Measurements from ENCODE around the gene C11orf86. TPM values are rescaled to one million over a fixed set of nuclear protein-coding genes. Genes with fewer than 3 reads are reported as not detected.

The C11orf86 gene, protein sequence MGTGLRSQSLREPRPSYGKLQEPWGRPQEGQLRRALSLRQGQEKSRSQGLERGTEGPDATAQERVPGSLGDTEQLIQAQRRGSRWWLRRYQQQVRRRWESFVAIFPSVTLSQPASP
- total RNA-seq (2021; ENCODE audit: unreplicated experiment) = 0.28 TPM
- polyA plus RNA-seq (2012; ENCODE audit: insufficient read length) = 0.24 TPM
- Bru-seq, nascent RNA = not detected
- percentile 25 among the genes with signal in this experiment for BruChase-seq, experiment 1, labeled RNA remaining after a 2-hour chase
- percentile 30 among the genes with signal in this experiment for BruChase-seq, experiment 2, labeled RNA remaining after a 6-hour chase
- long read RNA-seq, partial matches to known transcripts = 0 of 1 reads
- long read RNA-seq, other reads (novel, unspliced or antisense) = 1 of 1 reads

DNA sequence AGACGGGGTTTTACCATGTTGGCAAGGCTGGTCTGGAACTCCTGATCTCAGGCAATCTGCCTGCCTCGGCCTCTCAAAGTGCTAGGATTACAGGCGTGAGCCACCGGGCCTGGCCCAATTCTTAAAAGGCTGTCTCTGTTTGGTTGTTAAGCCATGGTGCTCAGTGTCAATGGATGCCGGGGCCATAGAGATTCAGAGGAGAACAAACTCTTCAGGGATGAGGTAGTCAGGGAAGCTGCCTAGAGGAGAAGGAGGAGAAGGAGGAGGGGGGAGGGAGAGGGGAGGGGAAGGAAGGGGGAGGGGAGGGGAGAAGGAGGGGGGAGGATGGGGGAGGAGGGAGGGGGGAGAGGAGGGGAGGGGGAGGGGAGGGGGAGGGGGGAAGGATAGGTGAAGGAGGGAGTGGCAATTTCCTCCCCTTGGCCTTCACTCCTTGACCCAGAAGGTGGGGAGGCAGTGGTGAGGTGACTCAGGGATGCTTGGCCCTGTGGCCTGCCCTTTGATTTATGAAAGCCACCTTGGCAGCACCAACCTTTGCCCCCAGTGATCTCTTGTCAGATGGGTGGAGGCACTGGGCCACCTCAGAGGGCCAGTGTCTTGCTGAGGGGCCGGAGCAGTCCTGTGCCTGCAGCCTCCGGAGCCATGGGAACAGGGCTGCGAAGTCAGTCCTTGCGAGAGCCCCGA, at the start of gene C11orf86:
C11orf86 (plus strand) TSS at position 581 of the 681 bp plus-strand sequence; CDS start at position 640, 59 bp downstream.
- no peak for DNase-seq (ENCODE audit: low read depth, low spot score)
- intact Hi-C loops (cut with micrococcal nuclease; ENCODE audit: unreplicated experiment) (no loop called here), in situ Hi-C loops (cut with HindIII; ENCODE audit: low pct_unique_long_range_greater_than_20kb, low sequenced_read_pairs) (no loop called here)
- Histone ChIP-seq H3K9me3 (ENCODE audit: control insufficient read depth, insufficient read depth, low read depth, low read length) (no peaks in the 10 kb centered on the region; the same call in 1 of the 2 replicates), H3K27me3 (ENCODE audit: control insufficient read depth, insufficient read depth, low read length) (no peaks in the 10 kb centered on the region), H3K4me3 (ENCODE audit: low read depth in 2 of 2, low read length in 2 of 2) (no peak within 1 kb of the TSS), H3K36me3 (ENCODE audit: control insufficient read depth, insufficient read depth, low read length) (no peaks in the 10 kb centered on the region), H3K27ac (ENCODE audit: low read length) (no peak within 1 kb of the TSS; the same call in 1 of the 2 replicates), H3K4me1 (ENCODE audit: control insufficient read depth, insufficient read depth, low read length) (peaks cover 16% of the 10 kb centered on the region)
- ChIA-PET CTCF (interaction anchor here (0.5 to 1.6 kb wide), 3 partner anchors 17 to 313 kb away, joined by 3 to 6 read pairs (median 4); no protein-coding TSS in a partner anchor), POLR2A (no interaction called here)
- BruUV-seq (replicated peaks) = no TSS peak
- ATAC-seq = peak; percentile 58
- TF ChIP-seq, protein P1, sequence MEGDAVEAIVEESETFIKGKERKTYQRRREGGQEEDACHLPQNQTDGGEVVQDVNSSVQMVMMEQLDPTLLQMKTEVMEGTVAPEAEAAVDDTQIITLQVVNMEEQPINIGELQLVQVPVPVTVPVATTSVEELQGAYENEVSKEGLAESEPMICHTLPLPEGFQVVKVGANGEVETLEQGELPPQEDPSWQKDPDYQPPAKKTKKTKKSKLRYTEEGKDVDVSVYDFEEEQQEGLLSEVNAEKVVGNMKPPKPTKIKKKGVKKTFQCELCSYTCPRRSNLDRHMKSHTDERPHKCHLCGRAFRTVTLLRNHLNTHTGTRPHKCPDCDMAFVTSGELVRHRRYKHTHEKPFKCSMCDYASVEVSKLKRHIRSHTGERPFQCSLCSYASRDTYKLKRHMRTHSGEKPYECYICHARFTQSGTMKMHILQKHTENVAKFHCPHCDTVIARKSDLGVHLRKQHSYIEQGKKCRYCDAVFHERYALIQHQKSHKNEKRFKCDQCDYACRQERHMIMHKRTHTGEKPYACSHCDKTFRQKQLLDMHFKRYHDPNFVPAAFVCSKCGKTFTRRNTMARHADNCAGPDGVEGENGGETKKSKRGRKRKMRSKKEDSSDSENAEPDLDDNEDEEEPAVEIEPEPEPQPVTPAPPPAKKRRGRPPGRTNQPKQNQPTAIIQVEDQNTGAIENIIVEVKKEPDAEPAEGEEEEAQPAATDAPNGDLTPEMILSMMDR (IDR thresholded peaks at IDR 0.05) = no peak
- TF ChIP-seq POLR2AphosphoS5 (IDR thresholded peaks at IDR 0.05; ENCODE audit: low read depth, low read length) = no peak
- TF ChIP-seq TCF7L2 (IDR thresholded peaks at IDR 0.05; ENCODE audit: low read depth, low read length) = no peak
- TF ChIP-seq, protein P2, sequence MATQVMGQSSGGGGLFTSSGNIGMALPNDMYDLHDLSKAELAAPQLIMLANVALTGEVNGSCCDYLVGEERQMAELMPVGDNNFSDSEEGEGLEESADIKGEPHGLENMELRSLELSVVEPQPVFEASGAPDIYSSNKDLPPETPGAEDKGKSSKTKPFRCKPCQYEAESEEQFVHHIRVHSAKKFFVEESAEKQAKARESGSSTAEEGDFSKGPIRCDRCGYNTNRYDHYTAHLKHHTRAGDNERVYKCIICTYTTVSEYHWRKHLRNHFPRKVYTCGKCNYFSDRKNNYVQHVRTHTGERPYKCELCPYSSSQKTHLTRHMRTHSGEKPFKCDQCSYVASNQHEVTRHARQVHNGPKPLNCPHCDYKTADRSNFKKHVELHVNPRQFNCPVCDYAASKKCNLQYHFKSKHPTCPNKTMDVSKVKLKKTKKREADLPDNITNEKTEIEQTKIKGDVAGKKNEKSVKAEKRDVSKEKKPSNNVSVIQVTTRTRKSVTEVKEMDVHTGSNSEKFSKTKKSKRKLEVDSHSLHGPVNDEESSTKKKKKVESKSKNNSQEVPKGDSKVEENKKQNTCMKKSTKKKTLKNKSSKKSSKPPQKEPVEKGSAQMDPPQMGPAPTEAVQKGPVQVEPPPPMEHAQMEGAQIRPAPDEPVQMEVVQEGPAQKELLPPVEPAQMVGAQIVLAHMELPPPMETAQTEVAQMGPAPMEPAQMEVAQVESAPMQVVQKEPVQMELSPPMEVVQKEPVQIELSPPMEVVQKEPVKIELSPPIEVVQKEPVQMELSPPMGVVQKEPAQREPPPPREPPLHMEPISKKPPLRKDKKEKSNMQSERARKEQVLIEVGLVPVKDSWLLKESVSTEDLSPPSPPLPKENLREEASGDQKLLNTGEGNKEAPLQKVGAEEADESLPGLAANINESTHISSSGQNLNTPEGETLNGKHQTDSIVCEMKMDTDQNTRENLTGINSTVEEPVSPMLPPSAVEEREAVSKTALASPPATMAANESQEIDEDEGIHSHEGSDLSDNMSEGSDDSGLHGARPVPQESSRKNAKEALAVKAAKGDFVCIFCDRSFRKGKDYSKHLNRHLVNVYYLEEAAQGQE (IDR thresholded peaks at IDR 0.05; ENCODE audit: insufficient read depth in 1 of 2, low read depth in 2 of 2, low read length in 1 of 2) = no peak
- no peak for TF ChIP-seq SIN3A (IDR thresholded peaks at IDR 0.05; ENCODE audit: borderline replicate concordance, insufficient read depth, low read depth, low read length)

DNA sequence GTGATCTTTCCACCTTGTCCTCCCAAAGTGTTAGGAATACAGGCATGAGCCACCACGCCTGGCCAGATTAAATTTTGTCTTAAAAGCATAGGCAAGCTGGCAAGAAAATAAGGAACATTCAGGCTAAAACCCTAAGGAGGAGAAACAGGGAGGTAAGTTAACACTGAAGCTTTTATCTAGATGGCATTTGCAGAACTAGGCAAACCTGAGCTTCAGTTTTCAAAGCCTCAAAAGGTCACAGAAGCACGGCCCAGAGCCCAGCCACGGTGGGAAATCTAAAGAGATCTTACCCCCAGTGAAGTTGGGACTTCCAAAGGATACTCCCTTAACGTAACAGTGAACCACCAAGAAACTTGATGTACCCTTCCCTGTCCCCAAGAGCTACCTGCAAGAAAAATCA, 45.4 kb upstream of the C11orf86 start:
- Histone ChIP-seq H3K9me3 (ENCODE audit: control insufficient read depth, insufficient read depth, low read depth, low read length) (no peaks in the 10 kb centered on the region), H3K36me3 (ENCODE audit: control insufficient read depth, insufficient read depth, low read length) (no peaks in the 10 kb centered on the region), H3K27me3 (ENCODE audit: control insufficient read depth, insufficient read depth, low read length) (no peaks in the 10 kb centered on the region), H3K4me1 (ENCODE audit: control insufficient read depth, insufficient read depth, low read length) (no peaks in the 10 kb centered on the region), H3K4me3 (ENCODE audit: low read depth in 2 of 2, low read length in 2 of 2) (no peak overlapping the region), H3K27ac (ENCODE audit: low read length) (no peak overlapping the region)
- DNase-seq (ENCODE audit: low read depth, low spot score) = no peak
- in situ Hi-C loops (cut with HindIII; ENCODE audit: low pct_unique_long_range_greater_than_20kb, low sequenced_read_pairs) (no loop called here), intact Hi-C loops (cut with micrococcal nuclease; ENCODE audit: unreplicated experiment) (no loop called here)
- POLR2A ChIA-PET = no interaction called here
- CTCF ChIA-PET = interaction anchor here (0.6 kb wide), 1 partner anchor 207 kb away, joined by 9 read pairs; no protein-coding TSS in a partner anchor
- TF ChIP-seq SIN3A (IDR thresholded peaks at IDR 0.05; ENCODE audit: borderline replicate concordance, insufficient read depth, low read depth, low read length) (no peak), POLR2AphosphoS5 (IDR thresholded peaks at IDR 0.05; ENCODE audit: low read depth, low read length) (no peak), TCF7L2 (IDR thresholded peaks at IDR 0.05; ENCODE audit: low read depth, low read length) (no peak)
- TF ChIP-seq, protein P2 (IDR thresholded peaks at IDR 0.05; ENCODE audit: insufficient read depth in 1 of 2, low read depth in 2 of 2, low read length in 1 of 2) = no peak
- TF ChIP-seq, protein P1 (IDR thresholded peaks at IDR 0.05) = no peak
- ATAC-seq = no peak
- no TSS peak for BruUV-seq (replicated peaks)
